Mucosa of gallbladder (tissue), 1 donor: Measurements from ENCODE around the gene ZBTB8A. TPM values are rescaled to one million over a fixed set of nuclear protein-coding genes. Genes with fewer than 3 reads are reported as not detected.
A peak's percentile ranks its signal among the peaks of the same experiment; 100 is the strongest.
"Not testable (repeated sequence)": the region's sequence is repeated elsewhere in the genome, so short reads cannot be mapped to it uniquely, and the experiment has no call there.

ENCODE experiments used
- DNase-seq: peaks from one replicate; pipeline ENCODE4 v3.0.0-alpha.2; 2020; ENCODE audit warnings: low spot score
- total RNA-seq: library from RNA; stranded (reverse); gene quantifications from one replicate; pipeline ENCODE4 v1.2.1, GENCODE V29; 2021
- donor health status: DM: no; HTN: no; CAD: no.

The ZBTB8A gene
- total RNA-seq, 1 donor from 2014 or later = 7.3 TPM

GRCh38 chr1:32536764-32537163 lies 2.5 kb upstream of the ZBTB8A start:
- DNase-seq = no peak

GRCh38 chr1:32539584-32540571 lies 651 bp downstream of the ZBTB8A start:
- peak; percentile 12 for DNase-seq

GRCh38 chr1:32540605-32541004 lies 1.4 kb downstream of the ZBTB8A start:
- DNase-seq = no peak

GRCh38 chr1:32541064-32541566 lies 1.9 kb downstream of the ZBTB8A start:
- no peak for DNase-seq

- no peak for DNase-seq
Measured at GRCh38 chr1:32546611-32547010, 7.4 kb downstream of the ZBTB8A start.

GRCh38 chr1:32549616-32550015 lies 10.4 kb downstream of the ZBTB8A start:
- DNase-seq = no peak

GRCh38 chr1:32554288-32554687 lies 15.1 kb downstream of the ZBTB8A start:
- DNase-seq = no peak

- DNase-seq = not testable (repeated sequence)
Measured at GRCh38 chr1:32557035-32557434, 17.8 kb downstream of the ZBTB8A start.

GRCh38 chr1:32557812-32558211 lies 18.6 kb downstream of the ZBTB8A start:
- no peak for DNase-seq

GRCh38 chr1:32568929-32569328 lies 29.7 kb downstream of the ZBTB8A start:
- no peak for DNase-seq

GRCh38 chr1:32580348-32581017 lies 41.3 kb downstream of the ZBTB8A start:
- DNase-seq = peak; percentile 12

- no peak for DNase-seq
Measured at GRCh38 chr1:32592943-32593342, 53.7 kb downstream of the ZBTB8A start.

- DNase-seq = no peak
Measured at GRCh38 chr1:32600034-32600433, 60.8 kb downstream of the ZBTB8A start.

GRCh38 chr1:32605711-32606424 lies 66.6 kb downstream of the ZBTB8A start:
- no peak for DNase-seq

GRCh38 chr1:32606565-32607371 lies 67.5 kb downstream of the ZBTB8A start:
- no peak for DNase-seq

GRCh38 chr1:32609180-32609579 lies 70.0 kb downstream of the ZBTB8A start:
- no peak for DNase-seq

GRCh38 chr1:32611859-32612188 lies 72.6 kb downstream of the ZBTB8A start:
- DNase-seq = no peak

GRCh38 chr1:32612189-32612881 lies 73.1 kb downstream of the ZBTB8A start:
- DNase-seq = peak; percentile 81

GRCh38 chr1:32613472-32613871 lies 74.2 kb downstream of the ZBTB8A start:
- no peak for DNase-seq

- no peak for DNase-seq
Measured at GRCh38 chr1:32618673-32619221, 79.5 kb downstream of the ZBTB8A start.
